ENCODE data around the gene MAP4K3.

GRCh38 chr2:39475006-39475405, 37.9 kb upstream of the MAP4K3 start:
- TF ChIP-seq CTCF (conservative IDR thresholded peaks at IDR 0.05; ENCODE audit: low read length), result no peak
- TF ChIP-seq EZH2phosphoT487 (IDR thresholded peaks at IDR 0.05; ENCODE audit: borderline replicate concordance, low read depth, low read length), result no peak
